ENCODE measurements around the gene GIT2.

GIT2 gene

GRCh38 chr12:109928058-109928656 lies 68.0 kb downstream of the GIT2 start:
- Histone ChIP-seq H2AFZ (ENCODE audit: insufficient read depth, low read length, poor library complexity) (no peak overlapping the region), H3K27me3 (ENCODE audit: insufficient read depth, low read length) (no peaks in the 10 kb centered on the region), H2BK5ac (ENCODE audit: low read depth, low read length, poor library complexity) (no peak overlapping the region), H2BK120ac (ENCODE audit: insufficient read depth, low read length, poor library complexity) (no peak overlapping the region), H4K12ac (ENCODE audit: low read depth, low read length) (no peak overlapping the region), H3K4ac (ENCODE audit: low read depth, low read length) (no peak overlapping the region), H3K14ac (ENCODE audit: low read length) (no peak overlapping the region), H3K4me3 (ENCODE audit: low read depth, low read length) (no peak overlapping the region), H2BK12ac (ENCODE audit: low read length) (no peak overlapping the region), H2AK5ac (ENCODE audit: low read length) (no peak overlapping the region), H3K9me3 (ENCODE audit: insufficient read depth, low read depth, low read length) (no peaks in the 10 kb centered on the region), H3K4me1 (ENCODE audit: control insufficient read depth in 1 of 2, insufficient read depth in 2 of 2, low read length in 2 of 2) (no peaks in the 10 kb centered on the region), H3K18ac (ENCODE audit: low read length) (no peak overlapping the region), H3K79me1 (ENCODE audit: low read length) (no peaks in the 10 kb centered on the region), H3K27ac (ENCODE audit: low read depth, low read length) (no peak overlapping the region), H3K4me2 (ENCODE audit: low read length) (no peak overlapping the region), H4K8ac (ENCODE audit: low read depth, low read length) (no peak overlapping the region), H3K23ac (ENCODE audit: low read length) (no peak overlapping the region), H4K91ac (ENCODE audit: low read depth, low read length) (no peak overlapping the region), H3K9ac (ENCODE audit: low read length) (no peak overlapping the region), H3K36me3 (ENCODE audit: control insufficient read depth in 1 of 2, insufficient read depth in 2 of 2, low read length in 2 of 2) (peaks cover 20 to 27% of the 10 kb centered on the region in 2 experiments), H3K79me2 (ENCODE audit: control insufficient read depth, insufficient read depth, low read length, poor library complexity) (no peaks in the 10 kb centered on the region)
- no CpG with 5 or more reads among the region's 12 CpGs for WGBS (ENCODE audit: extremely low coverage, insufficient coverage, insufficient read length)
- DNase-seq = no peak

- H3K18ac ChIP-seq (ENCODE audit: low read length) = no peak overlapping the region
- H2BK12ac ChIP-seq (ENCODE audit: low read length) = no peak overlapping the region
- H2BK5ac ChIP-seq (ENCODE audit: low read depth, low read length, poor library complexity) = no peak overlapping the region
- no peaks in the 10 kb centered on the region for H3K79me2 ChIP-seq (ENCODE audit: control insufficient read depth, insufficient read depth, low read length, poor library complexity)
- H3K79me1 ChIP-seq (ENCODE audit: low read length) = no peaks in the 10 kb centered on the region
- H3K36me3 ChIP-seq (ENCODE audit: control insufficient read depth in 1 of 2, insufficient read depth in 2 of 2, low read length in 2 of 2) = peaks cover 16 to 23% of the 10 kb centered on the region in 2 experiments
- no peak overlapping the region for H4K12ac ChIP-seq (ENCODE audit: low read depth, low read length)
- H3K9me3 ChIP-seq (ENCODE audit: insufficient read depth, low read depth, low read length) = no peaks in the 10 kb centered on the region
- H3K4me1 ChIP-seq (ENCODE audit: control insufficient read depth in 1 of 2, insufficient read depth in 2 of 2, low read length in 2 of 2) = no peaks in the 10 kb centered on the region
- H2AK5ac ChIP-seq (ENCODE audit: low read length) = no peak overlapping the region
- no peak overlapping the region for H3K4me2 ChIP-seq (ENCODE audit: low read length)
- H3K9ac ChIP-seq (ENCODE audit: low read length) = no peak overlapping the region
- no CpG with 5 or more reads among the region's 8 CpGs for WGBS (ENCODE audit: extremely low coverage, insufficient coverage, insufficient read length)
- H2AFZ ChIP-seq (ENCODE audit: insufficient read depth, low read length, poor library complexity) = no peak overlapping the region
- DNase-seq = peak in 1 of 2 donors; percentile 72
- no peaks in the 10 kb centered on the region for H3K27me3 ChIP-seq (ENCODE audit: insufficient read depth, low read length)
- H3K23ac ChIP-seq (ENCODE audit: low read length) = no peak overlapping the region
- no peak overlapping the region for H3K27ac ChIP-seq (ENCODE audit: low read depth, low read length)
- H3K4me3 ChIP-seq (ENCODE audit: low read depth, low read length) = no peak overlapping the region
- H4K91ac ChIP-seq (ENCODE audit: low read depth, low read length) = no peak overlapping the region
- no peak overlapping the region for H3K4ac ChIP-seq (ENCODE audit: low read depth, low read length)
- no peak overlapping the region for H2BK120ac ChIP-seq (ENCODE audit: insufficient read depth, low read length, poor library complexity)
- no peak overlapping the region for H3K14ac ChIP-seq (ENCODE audit: low read length)
- H4K8ac ChIP-seq (ENCODE audit: low read depth, low read length) = no peak overlapping the region
Measured at GRCh38 chr12:109927622-109928021, 68.5 kb downstream of the GIT2 start.

- Histone ChIP-seq H3K4me3 (ENCODE audit: low read depth, low read length) (no peak overlapping the region), H2BK12ac (ENCODE audit: low read length) (no peak overlapping the region), H3K4ac (ENCODE audit: low read depth, low read length) (no peak overlapping the region), H3K4me1 (ENCODE audit: control insufficient read depth in 1 of 2, insufficient read depth in 2 of 2, low read length in 2 of 2) (no peaks in the 10 kb centered on the region), H3K27me3 (ENCODE audit: insufficient read depth, low read length) (no peaks in the 10 kb centered on the region), H4K12ac (ENCODE audit: low read depth, low read length) (no peak overlapping the region), H3K9me3 (ENCODE audit: insufficient read depth, low read depth, low read length) (no peaks in the 10 kb centered on the region), H3K14ac (ENCODE audit: low read length) (no peak overlapping the region), H3K23ac (ENCODE audit: low read length) (no peak overlapping the region), H3K79me2 (ENCODE audit: control insufficient read depth, insufficient read depth, low read length, poor library complexity) (no peaks in the 10 kb centered on the region), H2AFZ (ENCODE audit: insufficient read depth, low read length, poor library complexity) (no peak overlapping the region), H2AK5ac (ENCODE audit: low read length) (no peak overlapping the region), H2BK120ac (ENCODE audit: insufficient read depth, low read length, poor library complexity) (no peak overlapping the region), H3K9ac (ENCODE audit: low read length) (no peak overlapping the region), H3K27ac (ENCODE audit: low read depth, low read length) (no peak overlapping the region), H4K91ac (ENCODE audit: low read depth, low read length) (no peak overlapping the region), H2BK5ac (ENCODE audit: low read depth, low read length, poor library complexity) (no peak overlapping the region), H4K8ac (ENCODE audit: low read depth, low read length) (no peak overlapping the region), H3K79me1 (ENCODE audit: low read length) (no peaks in the 10 kb centered on the region), H3K36me3 (ENCODE audit: control insufficient read depth in 1 of 2, insufficient read depth in 2 of 2, low read length in 2 of 2) (peaks cover 14 to 17% of the 10 kb centered on the region in 2 experiments), H3K4me2 (ENCODE audit: low read length) (no peak overlapping the region), H3K18ac (ENCODE audit: low read length) (no peak overlapping the region)
- no CpG with 5 or more reads among the region's 11 CpGs for WGBS (ENCODE audit: extremely low coverage, insufficient coverage, insufficient read length)
- DNase-seq = no peak
Measured at GRCh38 chr12:109926488-109927210, 69.5 kb downstream of the GIT2 start.

- Histone ChIP-seq H2AFZ (ENCODE audit: insufficient read depth, low read length, poor library complexity) (no peak overlapping the region), H3K27ac (ENCODE audit: low read depth, low read length) (no peak overlapping the region), H4K12ac (ENCODE audit: low read depth, low read length) (no peak overlapping the region), H3K9ac (ENCODE audit: low read length) (no peak overlapping the region), H4K91ac (ENCODE audit: low read depth, low read length) (no peak overlapping the region), H3K4me2 (ENCODE audit: low read length) (no peak overlapping the region), H3K9me3 (ENCODE audit: insufficient read depth, low read depth, low read length) (no peaks in the 10 kb centered on the region), H2BK5ac (ENCODE audit: low read depth, low read length, poor library complexity) (no peak overlapping the region), H3K27me3 (ENCODE audit: insufficient read depth, low read length) (no peaks in the 10 kb centered on the region), H3K23ac (ENCODE audit: low read length) (no peak overlapping the region), H2BK120ac (ENCODE audit: insufficient read depth, low read length, poor library complexity) (no peak overlapping the region), H3K79me1 (ENCODE audit: low read length) (no peaks in the 10 kb centered on the region), H3K79me2 (ENCODE audit: control insufficient read depth, insufficient read depth, low read length, poor library complexity) (no peaks in the 10 kb centered on the region), H3K14ac (ENCODE audit: low read length) (no peak overlapping the region), H3K4me1 (ENCODE audit: control insufficient read depth in 1 of 2, insufficient read depth in 2 of 2, low read length in 2 of 2) (no peaks in the 10 kb centered on the region), H4K8ac (ENCODE audit: low read depth, low read length) (no peak overlapping the region), H3K36me3 (ENCODE audit: control insufficient read depth in 1 of 2, insufficient read depth in 2 of 2, low read length in 2 of 2) (peaks cover 9 to 11% of the 10 kb centered on the region in 2 experiments), H3K4me3 (ENCODE audit: low read depth, low read length) (no peak overlapping the region), H2BK12ac (ENCODE audit: low read length) (no peak overlapping the region), H3K4ac (ENCODE audit: low read depth, low read length) (no peak overlapping the region), H2AK5ac (ENCODE audit: low read length) (no peak overlapping the region), H3K18ac (ENCODE audit: low read length) (no peak overlapping the region)
- DNase-seq = no peak
- no CpG with 5 or more reads among the region's 8 CpGs for WGBS (ENCODE audit: extremely low coverage, insufficient coverage, insufficient read length)
Measured at GRCh38 chr12:109926016-109926415, 70.2 kb downstream of the GIT2 start.
